Keratinocyte (primary cell): ENCODE data around the gene REV3L. TPM values are rescaled to one million over a fixed set of nuclear protein-coding genes. Genes with fewer than 3 reads are reported as not detected.

ENCODE experiments used
- DNase-seq: peaks from one replicate; pipeline ENCODE4 v3.0.0-alpha.2; 2011; ENCODE audit warnings: low read depth, missing footprints, low spot score
- FAIRE-seq: peaks from 2 replicates; lab custom pipeline; 2011; peaks lifted over from hg19 to GRCh38; lab: Jason Lieb, UNC
- H2AFZ ChIP-seq: 2 replicates; pipeline ENCODE4 v1.6.0; 2012; ENCODE audit warnings: low read length, control low read depth, inconsistent platforms; ENCODE audit not compliant: control insufficient read depth
- H3K27ac ChIP-seq: 2 replicates; pipeline ENCODE4 v1.5.1; 2011; ENCODE audit warnings: low read length; ENCODE audit not compliant: control insufficient read depth, insufficient read depth
- H3K27me3 ChIP-seq: 3 replicates; pipeline ENCODE4 v1.6.0; 2011; ENCODE audit warnings: low read length; ENCODE audit not compliant: control insufficient read depth, insufficient read depth; ENCODE audit errors: extremely low read depth
- H3K36me3 ChIP-seq, 2 experiments: 2 replicates in 1 of 2; 3 replicates in 1 of 2; pipeline ENCODE4 v1.5.1; 2011; ENCODE audit warnings: low read length in 2 of 2, mild to moderate bottlenecking in 1 of 2; ENCODE audit not compliant: control insufficient read depth in 2 of 2, insufficient read depth in 2 of 2; ENCODE audit errors: extremely low read depth in 1 of 2
- H3K4me1 ChIP-seq: 3 replicates; pipeline ENCODE4 v1.5.1; 2011; ENCODE audit warnings: low read length; ENCODE audit not compliant: control insufficient read depth, insufficient read depth; ENCODE audit errors: extremely low read depth
- H3K4me2 ChIP-seq: 3 replicates; pipeline ENCODE4 v1.6.0; 2011; ENCODE audit warnings: low read depth, low read length; ENCODE audit not compliant: control insufficient read depth, insufficient read depth; ENCODE audit errors: extremely low read depth
- H3K4me3 ChIP-seq, 3 experiments: fragments of 200-600 bp in 1 of 3; sonication (generic) in 1 of 3; 2 replicates in 2 of 3; 3 replicates in 1 of 3; pipeline ENCODE4 v1.5.1; 2011 to 2016; ENCODE audit warnings: low read length in 3 of 3, mild to moderate bottlenecking in 3 of 3, control low read depth in 2 of 3, inconsistent platforms in 1 of 3, low read depth in 1 of 3, mixed read lengths in 1 of 3, mixed run types in 1 of 3, moderate library complexity in 1 of 3; ENCODE audit not compliant: control insufficient read depth in 2 of 3, insufficient read depth in 2 of 3; ENCODE audit errors: extremely low read depth in 1 of 3
- H3K79me2 ChIP-seq: 2 replicates; pipeline ENCODE4 v1.6.0; 2012; ENCODE audit warnings: low read length; ENCODE audit not compliant: control insufficient read depth, insufficient read depth
- H3K9ac ChIP-seq: 3 replicates; pipeline ENCODE4 v1.6.0; 2011; ENCODE audit warnings: low read length; ENCODE audit not compliant: control insufficient read depth, insufficient read depth; ENCODE audit errors: extremely low read depth
- H3K9me1 ChIP-seq: 3 replicates; pipeline ENCODE4 v1.6.0; 2011; ENCODE audit warnings: low read length; ENCODE audit not compliant: control insufficient read depth, insufficient read depth; ENCODE audit errors: extremely low read depth
- H3K9me3 ChIP-seq: 2 replicates; pipeline ENCODE4 v1.5.1; 2012; ENCODE audit warnings: low read depth, low read length; ENCODE audit not compliant: control insufficient read depth
- H4K20me1 ChIP-seq: 3 replicates; pipeline ENCODE4 v1.6.0; 2011; ENCODE audit warnings: low read length; ENCODE audit not compliant: control insufficient read depth, insufficient read depth; ENCODE audit errors: extremely low read depth
- CTCF ChIP-seq, 3 experiments: IDR thresholded peaks in 1 of 3; conservative IDR thresholded peaks in 1 of 3; optimal IDR thresholded peaks in 1 of 3; 2 replicates in 2 of 3; 3 replicates in 1 of 3; pipeline versions ENCODE3 to v1.5.1; 2011; ENCODE audit warnings: low read length in 3 of 3, mild to moderate bottlenecking in 3 of 3, moderate library complexity in 2 of 3, control low read depth in 1 of 3, inconsistent platforms in 1 of 3; ENCODE audit not compliant: insufficient read depth in 2 of 3; ENCODE audit errors: extremely low read depth in 1 of 3
- EZH2 ChIP-seq: IDR thresholded peaks from one replicate; pipeline ENCODE4 v1.6.1; 2012; ENCODE audit warnings: inconsistent platforms, mild to moderate bottlenecking, low read length, moderate library complexity
- dilution Hi-C: fragments of 300-500 bp; cut with MboI; formaldehyde crosslinking; loops from one replicate; pipeline ENCODE4 v1.7.0; 2020; ENCODE audit warnings: low sequenced_read_pairs; ENCODE audit not compliant: extremely low pct_ligation_motif_present
- polyA plus RNA-seq, 5 experiments: library from polyadenylated mRNA; depleted of rRNA in 3 of 5; stranded (reverse) in 3 of 5; stranded (forward) in 1 of 5; unstranded in 1 of 5; fragments of >200 nt; gene quantifications; 1 replicate in 1 of 5; 2 replicates in 3 of 5; 3 replicates in 1 of 5; pipeline versions ENCODE4 v1.2.1 to v1.2.3, GENCODE V29; 2011 to 2012; ENCODE audit warnings: missing spikeins in 2 of 5, low read depth in 1 of 5, low replicate concordance in 1 of 5

REV3L gene
- polyA plus RNA-seq, 1 donor (not counting 4 experiments of a cell fraction or from before 2014, with no cell fraction given): 9.5 TPM

- Histone ChIP-seq H3K4me2 (peak overlapping the region; percentile 37), H3K27ac (no peak overlapping the region), H3K9me3 (no peaks in the 10 kb centered on the region), H3K36me3 (no peaks in the 10 kb centered on the region), H3K4me1 (peaks cover 53% of the 10 kb centered on the region), H3K79me2 (peaks cover 41% of the 10 kb centered on the region), H3K4me3 (no peak overlapping the region), H3K27me3 (no peaks in the 10 kb centered on the region), H3K9ac (no peak overlapping the region), H2AFZ (no peak overlapping the region), H3K9me1 (peaks cover 3% of the 10 kb centered on the region), H4K20me1 (no peaks in the 10 kb centered on the region)
- DNase-seq: no peak
- dilution Hi-C loops: no loop called here
- TF ChIP-seq EZH2 (no peak), CTCF (optimal IDR thresholded peaks at IDR 0.05 in 1 of 3, IDR thresholded peaks at IDR 0.05 in 1 of 3, conservative IDR thresholded peaks at IDR 0.05 in 1 of 3; ENCODE audit: extremely low read depth in 1 of 3, insufficient read depth in 2 of 3, low read length in 3 of 3) (no peak)
- FAIRE-seq: no peak
These were observed 59.9 kb downstream of the REV3L start for GRCh38 chr6:111423055-111423633.

- dilution Hi-C loops: no loop called here
- Histone ChIP-seq H3K9me3 (no peaks in the 10 kb centered on the region), H3K79me2 (peaks cover 34% of the 10 kb centered on the region), H3K36me3 (no peaks in the 10 kb centered on the region), H4K20me1 (no peaks in the 10 kb centered on the region), H3K27me3 (no peaks in the 10 kb centered on the region), H3K4me2 (peak overlapping the region; percentile 51), H3K27ac (no peak overlapping the region), H2AFZ (no peak overlapping the region), H3K9me1 (peaks cover 3% of the 10 kb centered on the region), H3K4me1 (peaks cover 37% of the 10 kb centered on the region), H3K9ac (no peak overlapping the region), H3K4me3 (no peak overlapping the region)
- peak; percentile 23 for DNase-seq
- no peak for FAIRE-seq
- TF ChIP-seq EZH2 (no peak), CTCF (optimal IDR thresholded peaks at IDR 0.05 in 1 of 3, IDR thresholded peaks at IDR 0.05 in 1 of 3, conservative IDR thresholded peaks at IDR 0.05 in 1 of 3; ENCODE audit: extremely low read depth in 1 of 3, insufficient read depth in 2 of 3, low read length in 3 of 3) (no peak)
These were observed 63.9 kb downstream of the REV3L start for GRCh38 chr6:111418971-111419693.
